Left renal pelvis (tissue), 4 donors: Measurements from ENCODE around the gene OR2T27. TPM values are rescaled to one million over a fixed set of nuclear protein-coding genes. Genes with fewer than 3 reads are reported as not detected.
"Not testable (repeated sequence)": the region's sequence is repeated elsewhere in the genome, so short reads cannot be mapped to it uniquely, and the experiment has no call there.

Experiments
- DNase-seq, 4 donors: peaks; one replicate each; pipeline ENCODE4 v3.0.0-alpha.2; 2013; ENCODE audit warnings: low read depth in 4 of 4, low spot score in 3 of 4
- polyA plus RNA-seq, 4 donors: library from polyadenylated mRNA; unstranded; fragments of 120-200 nt; gene quantifications; one replicate each; pipeline ENCODE4 v1.2.1, GENCODE V29; 2013; ENCODE audit not compliant: insufficient read length in 4 of 4

OR2T27 gene
- polyA plus RNA-seq, 4 donors: not detected

DNA sequence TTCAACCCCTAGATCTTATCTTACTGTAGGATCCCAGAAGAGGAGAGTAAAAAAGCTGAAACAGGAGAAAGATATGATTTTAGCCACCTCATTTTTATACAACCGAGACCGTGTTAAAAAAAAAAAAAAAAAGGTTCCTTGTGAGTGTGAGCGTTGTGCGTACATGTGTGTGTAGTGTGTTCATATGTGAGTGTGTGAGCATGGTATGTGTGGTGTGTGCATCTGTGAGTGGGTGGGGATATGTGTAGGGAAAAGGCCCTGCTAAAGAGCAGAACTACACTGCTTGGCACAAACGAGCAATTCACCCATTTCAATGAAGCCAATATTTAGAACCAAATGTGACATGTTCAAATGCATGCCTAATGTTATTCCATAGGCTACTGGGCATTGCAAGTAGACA is 13.7 kb downstream of the OR2T27 start:
- not testable (repeated sequence) for DNase-seq

GRCh38 chr1:248640906-248641305 is 14.4 kb downstream of the OR2T27 start:
- DNase-seq: not testable (repeated sequence)

DNA sequence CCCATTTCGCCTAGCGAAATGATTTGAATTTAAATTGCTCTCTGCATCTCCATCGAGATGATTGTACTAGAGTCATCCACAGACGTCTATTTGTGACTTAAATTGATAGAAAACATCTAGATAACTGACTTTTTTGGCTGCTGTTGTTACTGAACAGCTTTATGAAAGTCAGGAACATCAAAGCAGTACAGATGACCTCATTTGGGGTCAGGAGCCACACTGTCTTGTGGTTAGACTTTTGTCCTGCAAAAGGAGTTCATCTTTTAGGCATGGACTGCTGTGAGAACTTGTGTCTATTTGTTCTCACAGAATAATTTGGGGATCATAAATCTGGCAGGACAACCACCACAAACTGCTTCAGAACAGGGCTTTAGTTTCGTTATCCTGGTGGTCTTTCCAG is 15.7 kb downstream of the OR2T27 start:
- DNase-seq: not testable (repeated sequence)

- not testable (repeated sequence) for DNase-seq
These were observed 18.7 kb downstream of the OR2T27 start for GRCh38 chr1:248636612-248637011.

GRCh38 chr1:248634991-248635390 is 20.3 kb downstream of the OR2T27 start, which contains the start of gene OR2T11:
Gene OR2T11, minus strand, starts transcription at chr1:248635091. Its CDS starts 7,963 bp downstream, at chr1:248627128.
- DNase-seq: not testable (repeated sequence)

- DNase-seq: no peak
These were observed 23.8 kb downstream of the OR2T27 start for GRCh38 chr1:248631354-248632008.

DNA sequence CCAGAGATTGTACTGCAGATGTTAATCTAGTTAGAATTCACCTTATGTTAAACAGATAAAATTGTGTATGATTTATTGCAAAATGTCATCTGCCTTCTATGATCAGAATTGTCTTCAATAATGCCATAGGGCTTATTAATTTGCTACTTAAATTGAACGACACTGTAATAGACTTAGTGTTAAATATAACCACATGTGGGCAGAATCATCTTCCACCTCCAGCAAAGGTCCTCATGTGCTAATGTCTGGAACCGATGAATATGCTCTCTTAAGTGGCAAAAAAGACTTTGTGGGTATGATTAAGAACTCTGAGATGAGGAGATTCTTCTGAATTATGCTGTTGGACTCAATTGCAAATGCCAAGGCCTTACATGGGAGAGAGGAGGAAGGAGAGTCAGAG is 24.8 kb downstream of the OR2T27 start:
- no peak for DNase-seq

- no peak for DNase-seq
These were observed 27.1 kb downstream of the OR2T27 start for GRCh38 chr1:248627971-248628844.

DNA sequence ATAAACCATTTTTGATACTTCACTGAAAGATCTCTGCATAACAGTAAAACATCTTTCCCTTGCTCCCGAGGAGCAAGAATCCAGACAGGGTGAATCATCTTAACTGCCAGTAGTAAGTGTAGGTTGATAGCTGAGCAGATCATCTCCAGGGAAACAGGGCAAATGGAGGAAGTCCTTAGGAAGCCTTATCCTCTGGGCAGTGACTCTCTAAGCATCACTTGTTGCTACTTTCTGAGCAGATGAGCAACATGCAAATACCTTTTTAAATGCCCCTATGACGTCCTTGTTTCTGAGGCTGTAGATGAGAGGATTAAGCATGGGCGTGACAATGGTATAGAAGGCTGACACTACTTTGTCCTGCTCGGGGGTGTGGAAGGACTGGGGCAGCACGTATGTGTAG is 29.4 kb downstream of the OR2T27 start:
- no peak for DNase-seq

GRCh38 chr1:248625166-248625565 is 30.2 kb downstream of the OR2T27 start:
- DNase-seq: no peak

DNA sequence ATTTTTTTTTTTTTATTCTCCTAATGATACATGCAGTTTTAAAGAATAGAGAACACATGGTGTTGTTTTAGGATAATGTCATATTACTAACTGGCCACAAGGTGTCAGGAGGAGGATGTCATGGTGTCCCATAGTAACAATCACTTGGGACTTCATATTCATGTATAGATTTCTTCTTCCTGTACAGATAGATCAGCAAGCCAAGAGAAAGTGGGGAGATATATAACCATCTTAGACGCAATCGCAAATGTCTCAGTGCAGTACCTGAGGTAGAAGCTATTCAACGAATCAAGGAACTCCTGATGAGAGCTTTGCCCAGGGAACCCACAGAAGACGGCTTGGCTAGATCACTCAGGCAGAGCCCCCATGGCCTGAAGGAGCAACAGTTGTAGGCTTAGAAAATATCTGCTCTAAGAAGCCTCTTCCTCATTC is 32.7 kb downstream of the OR2T27 start:
- DNase-seq: no peak

GRCh38 chr1:248621770-248622169 is 33.6 kb downstream of the OR2T27 start:
- DNase-seq: no peak

DNA sequence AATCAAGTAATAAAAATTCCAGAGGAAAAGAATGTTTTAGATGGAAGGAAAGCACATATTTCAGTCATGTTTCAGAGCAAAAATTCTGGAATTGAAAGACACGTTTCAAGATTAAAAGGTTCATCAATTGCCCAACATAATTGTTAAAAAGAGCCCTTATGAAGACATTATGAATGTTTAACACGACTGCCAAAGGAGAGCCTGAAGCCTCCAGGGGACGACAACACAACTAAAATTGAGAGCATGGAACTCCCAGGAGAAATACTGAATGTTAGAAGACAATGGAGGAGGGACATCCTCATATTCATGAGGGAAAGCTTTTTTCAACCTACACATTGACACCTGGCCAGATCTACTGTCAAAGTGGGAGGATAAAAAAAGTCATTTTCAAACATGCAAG is 36.5 kb downstream of the OR2T27 start:
- DNase-seq: peak in 1 of 4 donors; percentile 21

- DNase-seq: no peak
These were observed 37.2 kb downstream of the OR2T27 start for GRCh38 chr1:248618119-248618518.

GRCh38 chr1:248613742-248614141 is 41.6 kb downstream of the OR2T27 start:
- no peak for DNase-seq

DNA sequence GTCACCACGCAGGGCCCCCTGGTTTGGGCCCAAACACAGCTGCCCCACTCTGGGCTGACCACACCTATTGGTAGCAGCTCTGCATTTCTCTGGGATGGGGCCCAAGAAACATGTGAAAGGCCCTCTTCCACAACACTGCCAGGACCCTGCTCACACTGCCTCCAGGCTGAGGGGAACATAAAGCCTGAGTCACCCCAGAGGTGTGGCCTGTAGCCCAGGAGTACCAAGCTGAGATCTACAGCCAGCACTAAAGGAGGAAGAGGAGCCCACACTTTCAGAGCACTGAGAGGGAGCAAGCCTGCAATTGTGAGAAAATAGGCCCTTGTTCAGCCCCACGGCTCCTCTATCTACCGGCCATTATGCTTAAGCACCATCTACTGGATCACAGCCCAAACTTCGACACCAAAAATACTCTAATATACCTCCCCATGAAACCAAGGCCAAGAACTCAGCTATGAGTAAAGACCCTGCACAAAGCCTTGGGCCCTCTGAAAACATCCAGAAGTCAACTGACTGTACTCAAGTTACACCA is 43.4 kb downstream of the OR2T27 start:
- no peak for DNase-seq

DNA sequence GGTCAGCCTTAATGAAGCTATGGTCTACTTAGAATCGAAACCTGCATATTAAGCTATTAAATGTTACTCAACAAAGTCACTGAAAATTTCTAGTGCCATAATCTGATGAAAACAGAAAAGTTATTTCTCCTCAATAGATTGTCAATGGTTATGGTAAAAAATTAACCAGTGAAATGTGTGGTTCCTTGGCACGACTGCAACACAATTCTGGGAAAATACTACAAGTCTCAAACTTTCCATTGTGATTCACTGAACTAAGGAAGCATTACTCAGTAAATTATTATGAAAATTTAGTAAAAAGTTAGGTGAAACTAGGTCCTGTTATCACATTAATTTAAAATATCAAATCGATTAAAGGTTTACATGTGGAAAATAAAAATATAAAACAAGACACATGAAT is 45.0 kb downstream of the OR2T27 start:
- DNase-seq: no peak
